ENCODE results near the gene NEDD4L.

NEDD4L gene

GRCh38 chr18:58217052-58217451 lies 173.0 kb downstream of the NEDD4L start:
- peaks cover 5% of the 10 kb centered on the region; the same call in 1 of the 2 replicates for H4K20me1 ChIP-seq (ENCODE audit: low read depth, low read length)
- no peaks in the 10 kb centered on the region for H3K36me3 ChIP-seq (ENCODE audit: low read length)
- no peaks in the 10 kb centered on the region for H3K79me2 ChIP-seq (ENCODE audit: insufficient read depth, low read length)
- H3K4me3 ChIP-seq (ENCODE audit: insufficient read depth, low read length, poor library complexity, severe bottlenecking): no peak overlapping the region
- H2AFZ ChIP-seq (ENCODE audit: low read depth, low read length, severe bottlenecking): no peak overlapping the region
- H3K27ac ChIP-seq (ENCODE audit: low read depth, low read length): no peak overlapping the region
- no peaks in the 10 kb centered on the region for H3F3A ChIP-seq (ENCODE audit: insufficient read depth)
- TF ChIP-seq CTCF (IDR thresholded peaks at IDR 0.05; ENCODE audit: insufficient read depth, low read length, poor library complexity, severe bottlenecking): no peak
- TF ChIP-seq EZH2phosphoT487 (conservative IDR thresholded peaks at IDR 0.05; ENCODE audit: low read length): no peak
- no peaks in the 10 kb centered on the region for H3K9me3 ChIP-seq (ENCODE audit: insufficient read depth, low read length)
- H3K4me2 ChIP-seq (ENCODE audit: low read depth, low read length, poor library complexity, severe bottlenecking): no peak overlapping the region
- H3K27me3 ChIP-seq (ENCODE audit: low read length): no peaks in the 10 kb centered on the region
- no peaks in the 10 kb centered on the region for H3K9me2 ChIP-seq (replicated peaks; ENCODE audit: insufficient read depth, low read length)
- no peak overlapping the region for H3K9ac ChIP-seq (ENCODE audit: low read length)

- Histone ChIP-seq H3F3A (ENCODE audit: insufficient read depth) (no peaks in the 10 kb centered on the region), H3K27ac (ENCODE audit: low read depth, low read length) (no peak overlapping the region), H3K4me2 (ENCODE audit: low read depth, low read length, poor library complexity, severe bottlenecking) (no peak overlapping the region), H3K9me3 (ENCODE audit: insufficient read depth, low read length) (no peaks in the 10 kb centered on the region), H3K79me2 (ENCODE audit: insufficient read depth, low read length) (no peaks in the 10 kb centered on the region), H3K27me3 (ENCODE audit: low read length) (no peaks in the 10 kb centered on the region), H3K9ac (ENCODE audit: low read length) (no peak overlapping the region), H4K20me1 (ENCODE audit: low read depth, low read length) (peaks cover 5% of the 10 kb centered on the region; the same call in 1 of the 2 replicates), H3K36me3 (ENCODE audit: low read length) (no peaks in the 10 kb centered on the region), H2AFZ (ENCODE audit: low read depth, low read length, severe bottlenecking) (no peak overlapping the region), H3K4me3 (ENCODE audit: insufficient read depth, low read length, poor library complexity, severe bottlenecking) (no peak overlapping the region), H3K9me2 (replicated peaks; ENCODE audit: insufficient read depth, low read length) (no peaks in the 10 kb centered on the region)
- no peak for TF ChIP-seq CTCF (IDR thresholded peaks at IDR 0.05; ENCODE audit: insufficient read depth, low read length, poor library complexity, severe bottlenecking)
- TF ChIP-seq EZH2phosphoT487 (conservative IDR thresholded peaks at IDR 0.05; ENCODE audit: low read length): no peak
Measured at GRCh38 chr18:58218117-58218516, 174.1 kb downstream of the NEDD4L start.

GRCh38 chr18:58221060-58221725 lies 177.2 kb downstream of the NEDD4L start:
- Histone ChIP-seq H3K9me3 (ENCODE audit: insufficient read depth, low read length) (no peaks in the 10 kb centered on the region), H3F3A (ENCODE audit: insufficient read depth) (no peaks in the 10 kb centered on the region), H3K79me2 (ENCODE audit: insufficient read depth, low read length) (no peaks in the 10 kb centered on the region), H2AFZ (ENCODE audit: low read depth, low read length, severe bottlenecking) (no peak overlapping the region), H3K27ac (ENCODE audit: low read depth, low read length) (no peak overlapping the region), H3K4me3 (ENCODE audit: insufficient read depth, low read length, poor library complexity, severe bottlenecking) (no peak overlapping the region), H3K9me2 (replicated peaks; ENCODE audit: insufficient read depth, low read length) (no peaks in the 10 kb centered on the region), H3K36me3 (ENCODE audit: low read length) (no peaks in the 10 kb centered on the region), H3K9ac (ENCODE audit: low read length) (no peak overlapping the region), H4K20me1 (ENCODE audit: low read depth, low read length) (no peaks in the 10 kb centered on the region), H3K27me3 (ENCODE audit: low read length) (no peaks in the 10 kb centered on the region), H3K4me2 (ENCODE audit: low read depth, low read length, poor library complexity, severe bottlenecking) (no peak overlapping the region)
- TF ChIP-seq EZH2phosphoT487 (conservative IDR thresholded peaks at IDR 0.05; ENCODE audit: low read length) (no peak), CTCF (IDR thresholded peaks at IDR 0.05; ENCODE audit: insufficient read depth, low read length, poor library complexity, severe bottlenecking) (no peak)
